HepG2 (cell line): ENCODE measurements around the gene TTC31. TPM values are rescaled to one million over a fixed set of nuclear protein-coding genes. Genes with fewer than 3 reads are reported as not detected.
A peak's percentile ranks its signal among the peaks of the same experiment; 100 is the strongest.

Experiments used
- AGO1 ChIP-seq: fragments of 200-400 bp; formaldehyde crosslinking; IDR thresholded peaks from 2 replicates; pipeline ENCODE4 v1.6.1; 2017; ENCODE audit warnings: mild to moderate bottlenecking, low read depth, low read length, moderate library complexity; ENCODE audit not compliant: poor library complexity, severe bottlenecking
- AGO2 ChIP-seq: fragments of 200-400 bp; formaldehyde crosslinking; optimal IDR thresholded peaks from 2 replicates; pipeline ENCODE3; 2017; ENCODE audit warnings: mild to moderate bottlenecking, low read depth, low read length, moderate library complexity
- BCL6 ChIP-seq: IDR thresholded peaks from 2 replicates; pipeline ENCODE4 v1.6.1; 2016; ENCODE audit warnings: missing genetic modification reagents, missing compliant biosample characterization
- FOXC1 ChIP-seq: sonication (generic); formaldehyde crosslinking; IDR thresholded peaks from 2 replicates; pipeline ENCODE4 v1.8.0; 2022; ENCODE audit warnings: mild to moderate bottlenecking, missing genetic modification reagents, borderline replicate concordance
- GABPB1 ChIP-seq: IDR thresholded peaks from 2 replicates; pipeline ENCODE4 v1.6.1; 2016; ENCODE audit warnings: mild to moderate bottlenecking, missing genetic modification reagents, moderate library complexity, missing compliant biosample characterization
- PATZ1 ChIP-seq: sonication (generic); formaldehyde crosslinking; IDR thresholded peaks from 2 replicates; pipeline ENCODE4 v1.4.0; 2020; ENCODE audit warnings: missing genetic modification reagents
- SOX5 ChIP-seq: IDR thresholded peaks from 2 replicates; pipeline ENCODE4 v1.6.1; 2016; ENCODE audit warnings: borderline replicate concordance
- SSRP1 ChIP-seq: IDR thresholded peaks from 2 replicates; pipeline ENCODE4 v1.6.1; 2016; ENCODE audit warnings: control low read depth
- TGIF2 ChIP-seq: IDR thresholded peaks from 2 replicates; pipeline ENCODE4 v1.6.1; 2016; ENCODE audit warnings: control low read depth, missing compliant biosample characterization
- U2AF1 ChIP-seq: fragments of 200-400 bp; formaldehyde crosslinking; optimal IDR thresholded peaks from 2 replicates; pipeline ENCODE3; 2017; ENCODE audit warnings: mild to moderate bottlenecking, low read depth, low read length
- YEATS2 ChIP-seq: sonication (generic); formaldehyde crosslinking; IDR thresholded peaks from 2 replicates; pipeline ENCODE4 v1.4.0; 2020; ENCODE audit warnings: missing genetic modification reagents, borderline replicate concordance
- ZBTB1 ChIP-seq: sonication (generic); formaldehyde crosslinking; IDR thresholded peaks from 2 replicates; pipeline ENCODE4 v1.4.0; 2020; ENCODE audit warnings: missing genetic modification reagents, borderline replicate concordance
- ZBTB7B ChIP-seq: sonication (generic); formaldehyde crosslinking; IDR thresholded peaks from 2 replicates; pipeline ENCODE4 v1.4.0; 2020; ENCODE audit warnings: missing genetic modification reagents
- ZNF263 ChIP-seq: sonication (generic); formaldehyde crosslinking; IDR thresholded peaks from 2 replicates; pipeline ENCODE4 v1.4.0; 2020; ENCODE audit warnings: missing genetic modification reagents
- ZNF3 ChIP-seq: IDR thresholded peaks from 2 replicates; pipeline ENCODE4 v1.7.0; 2017; ENCODE audit warnings: inconsistent platforms
- ZNF350 ChIP-seq: sonication (generic); formaldehyde crosslinking; IDR thresholded peaks from 2 replicates; pipeline ENCODE4 v1.4.0; 2020; ENCODE audit warnings: mild to moderate bottlenecking, low read depth, missing genetic modification reagents, borderline replicate concordance
- ZNF780A ChIP-seq: sonication (generic); formaldehyde crosslinking; IDR thresholded peaks from 2 replicates; pipeline ENCODE4 v1.8.0; 2022; ENCODE audit warnings: mild to moderate bottlenecking, missing genetic modification reagents, moderate library complexity
- ZNF839 ChIP-seq: sonication (generic); formaldehyde crosslinking; IDR thresholded peaks from 2 replicates; pipeline ENCODE4 v1.4.0; 2020; ENCODE audit warnings: missing genetic modification reagents, mild to moderate bottlenecking, borderline replicate concordance
- polyA plus RNA-seq, 8 experiments: library from polyadenylated mRNA; depleted of rRNA in 3 of 8; stranded (reverse) in 7 of 8; unstranded in 1 of 8; fragments of >200 nt; fragmentation: Illumina TruSeq in 4 of 8; extraction: Trizol in 4 of 8; gene quantifications; 2 replicates each; pipeline versions ENCODE4 v1.2.1 to v1.2.3, GENCODE V29; 2011 to 2016; ENCODE audit warnings: low read depth in 4 of 8, missing spikeins in 1 of 8, mixed read lengths in 1 of 8; ENCODE audit not compliant: insufficient read depth in 1 of 8
- total RNA-seq, 5 experiments: library from RNA; depleted of rRNA; stranded (reverse); fragments of >200 nt; fragmentation: Illumina TruSeq; extraction: Trizol; gene quantifications; 2 replicates each; pipeline ENCODE4 v1.2.3, GENCODE V29; 2016; ENCODE audit warnings: low read depth in 1 of 5
- TF ChIP-seq, protein P1 (sequence below): sonication (generic); formaldehyde crosslinking; IDR thresholded peaks from 2 replicates; pipeline ENCODE4 v1.4.0; 2020; ENCODE audit warnings: missing genetic modification reagents, borderline replicate concordance
- TF ChIP-seq, protein P2 (sequence below): sonication (generic); formaldehyde crosslinking; IDR thresholded peaks from 2 replicates; pipeline ENCODE4 v1.9.0; 2022; ENCODE audit warnings: low read depth, missing genetic modification reagents

The TTC31 gene
- total and polyA plus RNA-seq, 2 of the 13 experiments (the other 11 are each of a cell fraction or from before 2014, with no cell fraction given) = 28.3 to 39.5 TPM

- TF ChIP-seq FOXC1 (peak; percentile 58; the same call in 1 of the 2 replicates), U2AF1 (no peak), SOX5 (no peak), ZBTB7B (CRISPR knock-in tag) (peak; percentile 90), AGO2 (peak; percentile 91), SSRP1 (CRISPR knock-in tag) (no peak), ZBTB1 (no peak), PATZ1 (CRISPR knock-in tag) (peak; percentile 98), TGIF2 (CRISPR knock-in tag) (peak; percentile 44; the same call in 1 of the 2 replicates), ZNF3 (no peak), BCL6 (no peak), ZNF780A (CRISPR knock-in tag) (no peak), YEATS2 (CRISPR knock-in tag) (peak; percentile 17; the same call in 1 of the 2 replicates), ZNF350 (CRISPR knock-in tag) (peak; percentile 56; the same call in 1 of the 2 replicates), ZNF839 (CRISPR knock-in tag) (0 out of 2 replicates have a peak, but pooled peaks have one; percentile 36), ZNF263 (peak; percentile 27; the same call in 1 of the 2 replicates), GABPB1 (CRISPR knock-in tag) (peak; percentile 78), AGO1 (peak; percentile 87)
- TF ChIP-seq, protein P1, sequence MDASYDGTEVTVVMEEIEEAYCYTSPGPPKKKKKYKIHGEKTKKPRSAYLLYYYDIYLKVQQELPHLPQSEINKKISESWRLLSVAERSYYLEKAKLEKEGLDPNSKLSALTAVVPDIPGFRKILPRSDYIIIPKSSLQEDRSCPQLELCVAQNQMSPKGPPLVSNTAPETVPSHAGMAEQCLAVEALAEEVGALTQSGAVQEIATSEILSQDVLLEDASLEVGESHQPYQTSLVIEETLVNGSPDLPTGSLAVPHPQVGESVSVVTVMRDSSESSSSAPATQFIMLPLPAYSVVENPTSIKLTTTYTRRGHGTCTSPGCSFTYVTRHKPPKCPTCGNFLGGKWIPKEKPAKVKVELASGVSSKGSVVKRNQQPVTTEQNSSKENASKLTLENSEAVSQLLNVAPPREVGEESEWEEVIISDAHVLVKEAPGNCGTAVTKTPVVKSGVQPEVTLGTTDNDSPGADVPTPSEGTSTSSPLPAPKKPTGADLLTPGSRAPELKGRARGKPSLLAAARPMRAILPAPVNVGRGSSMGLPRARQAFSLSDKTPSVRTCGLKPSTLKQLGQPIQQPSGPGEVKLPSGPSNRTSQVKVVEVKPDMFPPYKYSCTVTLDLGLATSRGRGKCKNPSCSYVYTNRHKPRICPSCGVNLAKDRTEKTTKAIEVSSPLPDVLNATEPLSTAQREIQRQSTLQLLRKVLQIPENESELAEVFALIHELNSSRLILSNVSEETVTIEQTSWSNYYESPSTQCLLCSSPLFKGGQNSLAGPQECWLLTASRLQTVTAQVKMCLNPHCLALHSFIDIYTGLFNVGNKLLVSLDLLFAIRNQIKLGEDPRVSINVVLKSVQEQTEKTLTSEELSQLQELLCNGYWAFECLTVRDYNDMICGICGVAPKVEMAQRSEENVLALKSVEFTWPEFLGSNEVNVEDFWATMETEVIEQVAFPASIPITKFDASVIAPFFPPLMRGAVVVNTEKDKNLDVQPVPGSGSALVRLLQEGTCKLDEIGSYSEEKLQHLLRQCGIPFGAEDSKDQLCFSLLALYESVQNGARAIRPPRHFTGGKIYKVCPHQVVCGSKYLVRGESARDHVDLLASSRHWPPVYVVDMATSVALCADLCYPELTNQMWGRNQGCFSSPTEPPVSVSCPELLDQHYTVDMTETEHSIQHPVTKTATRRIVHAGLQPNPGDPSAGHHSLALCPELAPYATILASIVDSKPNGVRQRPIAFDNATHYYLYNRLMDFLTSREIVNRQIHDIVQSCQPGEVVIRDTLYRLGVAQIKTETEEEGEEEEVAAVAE (CRISPR knock-in tag) = 0 out of 2 replicates have a peak, but pooled peaks have one; percentile 23
- TF ChIP-seq, protein P2, sequence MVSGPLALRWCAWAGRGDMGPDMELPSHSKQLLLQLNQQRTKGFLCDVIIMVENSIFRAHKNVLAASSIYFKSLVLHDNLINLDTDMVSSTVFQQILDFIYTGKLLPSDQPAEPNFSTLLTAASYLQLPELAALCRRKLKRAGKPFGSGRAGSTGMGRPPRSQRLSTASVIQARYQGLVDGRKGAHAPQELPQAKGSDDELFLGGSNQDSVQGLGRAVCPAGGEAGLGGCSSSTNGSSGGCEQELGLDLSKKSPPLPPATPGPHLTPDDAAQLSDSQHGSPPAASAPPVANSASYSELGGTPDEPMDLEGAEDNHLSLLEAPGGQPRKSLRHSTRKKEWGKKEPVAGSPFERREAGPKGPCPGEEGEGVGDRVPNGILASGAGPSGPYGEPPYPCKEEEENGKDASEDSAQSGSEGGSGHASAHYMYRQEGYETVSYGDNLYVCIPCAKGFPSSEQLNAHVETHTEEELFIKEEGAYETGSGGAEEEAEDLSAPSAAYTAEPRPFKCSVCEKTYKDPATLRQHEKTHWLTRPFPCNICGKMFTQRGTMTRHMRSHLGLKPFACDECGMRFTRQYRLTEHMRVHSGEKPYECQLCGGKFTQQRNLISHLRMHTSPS (CRISPR knock-in tag) = peak; percentile 80; the same call in 1 of the 2 replicates
Measured at GRCh38 chr2:74512744-74513604, 30.1 kb downstream of the TTC31 start (continued).
